HG03159 (cell line): Measurements from ENCODE around the gene PANX2.
"Not testable (repeated sequence)": the region's sequence is repeated elsewhere in the genome, so short reads cannot be mapped to it uniquely, and the experiment has no call there.

ENCODE experiments used
- ATAC-seq: cut with Tn5 transposase; IDR thresholded peaks from one replicate; pipeline ENCODE4 v1.9.1; 2021; ENCODE audit warnings: mild to moderate bottlenecking, moderate library complexity; ENCODE audit not compliant: unreplicated experiment

PANX2 gene

DNA sequence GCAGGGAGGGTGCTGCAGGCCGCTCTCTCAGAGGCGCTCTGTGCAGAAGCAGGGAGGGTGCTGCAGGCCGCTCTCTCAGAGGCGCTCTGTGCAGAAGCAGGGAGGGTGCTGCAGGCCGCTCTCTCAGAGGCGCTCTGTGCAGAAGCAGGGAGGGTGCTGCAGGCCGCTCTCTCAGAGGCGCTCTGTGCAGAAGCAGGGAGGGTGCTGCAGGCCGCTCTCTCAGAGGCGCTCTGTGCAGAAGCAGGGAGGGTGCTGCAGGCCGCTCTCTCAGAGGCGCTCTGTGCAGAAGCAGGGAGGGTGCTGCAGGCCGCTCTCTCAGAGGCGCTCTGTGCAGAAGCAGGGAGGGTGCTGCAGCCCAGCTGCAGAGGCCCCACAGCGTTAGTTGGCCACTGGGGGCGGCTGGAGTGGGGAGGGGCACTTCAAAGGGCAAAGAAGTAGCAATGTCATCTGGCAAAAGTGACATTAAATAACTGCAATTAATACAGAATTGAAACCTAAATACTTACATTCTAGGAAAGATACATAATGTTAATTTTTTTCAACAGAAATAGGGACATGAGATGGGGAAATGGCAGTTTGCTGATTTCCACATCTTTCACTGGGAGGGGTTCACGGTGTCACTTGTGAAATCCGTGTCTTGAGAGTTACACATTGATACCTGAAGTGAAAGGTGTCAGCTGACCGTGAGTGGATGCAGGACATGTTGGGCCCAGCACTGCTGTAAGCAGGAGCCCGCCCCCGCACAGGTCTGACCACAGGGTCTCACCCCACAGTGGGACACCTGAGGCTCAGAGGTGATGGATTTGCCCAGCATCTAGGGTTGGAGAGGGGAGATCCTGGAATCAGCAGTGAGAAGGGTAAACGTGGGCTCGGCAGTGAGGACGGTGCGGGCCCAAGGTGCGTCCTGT lies 23.0 kb upstream of the PANX2 start:
- ATAC-seq = not testable (repeated sequence)

DNA sequence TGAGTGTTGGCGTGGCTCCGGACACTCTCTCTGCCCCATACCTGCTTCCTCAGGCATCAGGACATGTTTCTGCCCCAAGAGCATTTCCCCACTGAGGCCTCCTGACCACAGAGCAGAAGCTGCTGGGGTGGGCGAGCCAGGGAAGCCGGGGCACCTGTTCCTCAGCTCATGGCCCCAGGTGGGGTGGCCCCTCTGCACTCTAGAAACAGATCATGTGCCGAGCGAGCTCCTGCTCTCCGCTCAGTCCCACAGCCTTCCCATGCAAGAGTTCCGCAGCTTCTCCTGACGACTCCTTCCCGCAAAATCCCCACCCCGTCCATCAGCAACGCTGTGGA lies 22.4 kb upstream of the PANX2 start:
- no peak for ATAC-seq

DNA sequence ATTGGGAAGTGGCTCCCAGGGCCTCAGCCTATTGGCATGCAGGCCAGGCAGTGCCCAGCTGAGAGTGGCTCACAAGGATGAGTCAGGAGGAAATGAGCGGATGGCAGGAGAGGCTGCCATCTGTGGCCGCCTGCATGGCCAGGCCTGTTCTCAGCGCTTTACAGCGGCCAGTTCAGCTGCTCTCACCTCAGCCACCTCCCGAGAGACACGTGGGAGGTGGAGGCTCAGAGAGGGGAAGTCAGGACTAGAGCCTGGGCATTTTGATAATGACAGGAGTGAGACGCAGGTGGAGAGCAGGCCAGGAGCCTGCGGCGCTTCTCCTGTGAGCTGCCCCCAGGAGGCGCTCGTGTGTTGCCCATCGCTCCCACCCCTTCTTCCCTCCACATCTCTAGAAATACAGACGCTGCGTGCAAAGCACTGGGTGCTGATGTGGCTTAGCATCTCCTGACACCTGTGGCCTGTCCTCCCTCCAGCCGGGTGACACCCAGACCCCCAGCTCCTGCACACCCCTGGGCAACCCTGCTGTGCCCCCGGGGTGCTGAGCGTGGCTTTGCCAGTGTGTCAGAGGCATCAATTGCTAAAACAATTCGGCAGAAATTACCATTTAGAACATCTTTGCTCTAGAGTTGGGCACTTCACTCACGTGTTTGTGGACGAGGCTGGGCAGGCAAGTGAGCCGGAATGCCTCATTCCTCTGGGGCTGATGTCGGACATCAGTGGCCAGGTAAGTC lies 21.4 kb upstream of the PANX2 start:
- ATAC-seq = no peak

DNA sequence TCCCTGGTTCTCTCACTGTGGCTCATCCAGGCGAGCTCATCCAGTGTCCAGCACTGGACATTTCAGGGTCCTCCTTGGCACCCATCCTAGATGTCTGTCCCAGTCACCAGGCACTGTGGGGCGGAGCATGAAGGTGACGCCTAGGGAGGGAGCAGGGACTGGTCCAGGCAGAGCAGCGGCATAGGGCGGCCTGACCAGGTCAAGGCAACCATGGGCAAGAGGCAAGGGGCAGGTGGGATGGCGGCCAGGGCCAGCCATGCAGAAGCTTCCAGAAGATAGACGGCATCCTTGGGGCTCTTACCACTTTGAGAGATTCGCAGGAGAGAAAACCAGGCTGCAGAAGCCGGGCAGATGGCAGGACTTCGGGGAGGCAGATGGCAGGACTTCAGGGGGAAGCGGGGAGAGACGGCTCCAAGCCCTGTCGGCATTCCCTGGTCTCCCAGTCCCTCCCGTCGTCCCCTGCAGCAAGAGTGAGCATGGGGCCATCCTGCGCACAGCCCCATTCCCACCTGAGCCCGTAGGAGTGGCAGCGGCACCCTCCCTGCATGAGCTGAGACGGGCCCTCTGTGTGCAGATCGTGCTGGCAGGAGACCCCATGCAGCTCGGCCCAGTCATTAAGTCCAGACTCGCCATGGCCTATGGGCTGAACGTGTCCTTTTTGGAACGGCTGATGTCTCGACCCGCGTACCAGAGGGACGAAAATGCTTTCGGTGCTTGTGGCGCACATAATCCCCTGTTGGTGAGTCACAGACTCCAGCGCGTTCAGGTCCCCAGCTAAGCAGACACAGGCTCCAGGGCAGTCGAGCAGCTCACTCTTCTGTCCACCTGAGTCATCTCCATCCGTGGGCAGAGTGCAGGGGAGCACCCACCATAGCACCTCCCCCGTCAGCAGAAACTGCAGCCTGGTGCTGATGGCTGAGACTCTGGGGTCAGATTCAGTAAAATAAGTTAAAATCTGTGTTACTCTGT lies 20.1 kb upstream of the PANX2 start:
- ATAC-seq = no peak

DNA sequence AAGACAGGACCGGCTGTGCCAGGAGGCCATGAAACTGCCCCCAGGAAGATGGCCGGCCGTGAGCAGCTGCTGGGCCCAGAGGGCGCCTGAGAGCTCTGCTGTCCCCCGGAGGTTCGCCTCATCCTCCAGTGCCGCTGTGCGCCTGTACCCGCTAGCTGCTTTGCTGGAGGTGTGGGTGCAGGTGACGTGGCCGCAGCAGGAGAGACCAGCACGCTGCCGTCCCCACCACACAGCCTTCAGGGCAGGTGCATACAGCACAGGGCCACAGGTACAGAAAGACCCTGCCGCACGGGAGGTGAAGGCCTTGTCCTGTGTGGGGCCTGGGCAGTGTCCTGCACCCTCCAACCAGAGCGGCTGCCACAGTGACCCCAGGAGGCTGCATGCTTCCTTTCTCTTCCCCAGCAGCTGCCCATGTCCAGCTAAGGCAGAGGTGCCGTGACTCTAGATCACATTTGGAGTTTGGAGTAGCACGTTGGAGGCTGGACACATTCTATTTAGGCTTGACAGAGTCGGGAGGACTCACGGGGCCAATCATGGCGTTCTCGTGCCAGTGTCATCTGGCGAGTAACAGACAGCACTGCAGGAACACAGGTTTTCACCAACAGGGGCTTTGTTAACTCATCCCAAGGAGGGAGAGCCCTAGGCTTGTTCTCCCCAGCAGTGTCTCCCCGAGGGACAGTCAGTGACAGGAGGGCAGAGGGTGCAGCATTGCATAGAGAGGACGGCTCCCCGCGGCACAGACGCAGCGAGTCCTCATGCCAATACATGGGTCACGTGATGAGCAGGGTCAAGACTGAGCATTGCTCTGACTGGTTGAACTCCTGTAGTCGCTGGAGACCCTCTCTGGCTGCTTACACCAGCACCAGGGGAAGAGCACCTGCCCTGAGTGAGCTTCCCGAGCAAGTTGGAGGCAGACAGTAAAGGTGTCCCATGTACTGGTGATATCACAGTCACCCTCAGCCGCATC lies 18.7 kb upstream of the PANX2 start:
- ATAC-seq = no peak

DNA sequence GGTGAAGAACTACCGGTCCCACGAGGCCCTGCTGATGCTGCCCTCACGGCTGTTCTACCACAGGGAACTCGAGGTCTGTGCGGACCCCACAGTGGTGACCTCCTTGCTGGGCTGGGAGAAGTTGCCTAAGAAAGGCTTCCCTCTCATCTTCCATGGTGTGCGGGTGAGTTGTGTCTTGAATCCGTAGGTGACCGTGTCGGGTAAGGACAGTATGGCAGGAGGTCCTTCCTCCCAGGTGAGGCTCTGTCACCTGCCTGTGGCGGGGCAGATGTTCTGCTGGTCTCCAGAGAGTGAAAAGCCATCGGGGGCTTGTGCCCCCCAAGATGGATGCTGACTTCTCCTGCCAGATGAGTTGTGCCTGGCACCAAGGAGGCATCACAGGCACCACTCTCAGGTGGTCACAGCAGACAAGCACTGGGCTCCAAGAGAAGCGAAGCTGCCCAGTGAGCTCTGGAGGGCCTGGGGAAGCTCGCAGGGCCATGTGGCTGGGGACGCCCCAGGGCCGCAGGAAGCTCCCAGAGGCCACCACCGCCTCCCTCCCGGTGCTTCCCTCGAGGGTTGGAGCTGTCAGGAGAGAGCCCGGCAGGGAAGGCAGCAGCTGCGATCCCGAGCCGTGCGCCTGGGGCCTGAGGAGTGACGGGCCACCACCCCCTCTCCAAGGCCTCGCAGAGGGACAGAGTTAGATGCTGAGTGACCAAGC lies 17.3 kb upstream of the PANX2 start:
- no peak for ATAC-seq

DNA sequence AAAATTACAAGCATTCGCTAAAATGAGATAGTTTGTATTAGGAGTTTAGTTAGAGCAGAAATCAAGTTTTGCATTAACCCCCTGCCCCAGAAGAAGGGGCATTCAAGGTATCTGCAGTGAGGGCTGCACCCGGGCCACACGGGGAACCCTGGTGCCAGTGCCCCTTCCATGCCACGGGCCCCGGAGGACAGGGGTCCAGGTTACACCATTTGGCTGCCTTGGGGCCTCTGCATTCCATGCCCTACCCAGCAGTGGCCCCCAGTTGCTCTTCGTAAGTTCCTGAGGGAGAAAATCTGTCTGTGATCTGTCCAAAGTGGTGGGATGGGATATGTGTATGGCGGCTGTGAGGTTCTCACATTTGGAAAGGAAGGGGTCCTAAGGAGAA lies 16.8 kb upstream of the PANX2 start:
- no peak for ATAC-seq

DNA sequence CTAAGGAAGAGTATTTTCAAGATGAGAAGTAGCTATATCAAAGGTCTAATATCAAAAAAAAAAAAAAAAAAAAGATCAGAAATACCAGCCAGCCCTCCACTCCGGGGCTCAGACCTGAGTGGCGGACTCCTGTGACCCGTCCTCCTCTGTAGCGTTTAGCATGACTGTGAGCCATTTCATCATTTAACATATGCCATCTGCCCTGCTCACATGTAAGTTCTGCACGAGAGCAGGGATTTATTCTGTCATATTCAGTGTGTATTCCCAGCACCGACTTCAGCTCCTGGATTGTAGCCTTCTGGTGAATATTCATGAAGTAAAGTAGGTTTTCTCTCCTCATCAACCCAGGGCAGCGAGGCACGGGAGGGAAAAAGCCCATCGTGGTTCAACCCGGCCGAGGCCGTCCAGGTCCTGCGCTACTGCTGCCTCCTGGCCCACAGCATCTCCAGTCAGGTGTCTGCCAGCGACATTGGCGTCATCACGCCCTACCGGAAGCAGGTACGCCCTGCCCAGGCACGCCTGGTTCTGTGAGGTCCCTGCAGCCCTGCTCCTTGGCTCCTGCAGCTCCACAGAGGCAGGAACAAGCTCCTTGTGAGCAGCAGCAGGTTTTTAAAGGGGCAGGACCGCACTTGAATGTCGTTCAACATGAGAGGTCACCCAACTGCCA lies 12.7 kb upstream of the PANX2 start:
- ATAC-seq = no peak

DNA sequence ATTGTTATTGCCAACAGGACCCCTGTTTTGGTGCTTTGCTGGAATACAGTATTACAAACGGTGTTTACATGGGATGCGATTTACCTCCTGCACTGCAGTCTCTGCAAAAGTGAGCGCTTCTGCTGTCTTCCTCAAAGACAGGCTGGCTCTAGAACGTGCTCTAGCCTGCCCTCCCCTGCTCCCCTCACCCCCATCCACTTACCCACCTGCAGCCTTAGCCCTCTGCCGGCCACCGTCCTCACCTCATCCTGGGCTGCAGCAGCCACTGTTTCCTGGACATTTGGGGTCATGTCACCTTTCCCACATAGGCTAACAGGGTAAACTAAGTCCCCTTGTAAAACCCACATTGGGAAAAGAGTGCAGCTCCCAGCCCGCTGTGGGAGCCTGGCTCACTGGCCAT lies 9.6 kb upstream of the PANX2 start:
- ATAC-seq = no peak

DNA sequence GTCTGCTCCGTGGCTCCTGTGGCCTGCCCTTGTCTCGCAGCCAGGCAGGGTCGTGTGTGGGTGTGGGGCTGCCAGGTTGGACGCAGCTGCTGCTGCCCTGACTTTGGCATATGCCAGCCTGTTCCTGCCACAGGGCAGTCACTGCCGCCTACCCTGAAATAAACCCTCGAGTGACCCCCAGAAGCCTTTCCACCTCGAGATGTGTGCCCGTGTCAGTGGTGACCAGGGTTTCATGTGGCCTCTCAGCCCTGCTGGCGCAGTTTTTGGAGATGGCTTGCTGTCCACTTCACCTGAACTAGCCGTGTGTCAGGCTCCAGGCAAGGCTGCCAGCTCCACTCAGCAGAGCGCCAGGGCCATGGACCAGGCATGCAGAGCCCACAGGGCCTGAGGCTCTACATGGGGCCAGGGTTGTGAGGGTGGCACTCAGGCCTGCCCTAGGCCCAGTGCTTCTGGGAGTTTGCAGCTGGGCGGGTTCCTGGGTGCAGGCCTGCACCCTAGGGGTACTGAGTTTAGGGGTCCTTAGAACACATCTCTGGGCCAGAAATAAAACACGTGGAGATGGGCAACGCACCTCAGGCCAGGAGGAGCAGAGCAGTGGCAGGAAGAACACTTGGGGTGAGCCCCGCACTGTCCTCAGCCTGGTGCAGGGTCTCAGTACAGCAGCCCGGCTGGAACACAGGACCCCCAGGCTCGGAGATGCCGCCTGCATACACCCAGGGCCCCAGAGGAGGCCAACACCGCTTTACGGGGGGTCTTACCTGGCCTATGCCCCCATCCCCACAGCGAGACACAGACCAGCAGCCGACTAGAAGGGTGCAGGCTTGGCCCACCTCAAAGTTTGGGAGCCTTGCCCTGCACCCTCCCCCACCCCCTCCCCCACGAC lies 8.8 kb upstream of the PANX2 start:
- ATAC-seq = no peak

DNA sequence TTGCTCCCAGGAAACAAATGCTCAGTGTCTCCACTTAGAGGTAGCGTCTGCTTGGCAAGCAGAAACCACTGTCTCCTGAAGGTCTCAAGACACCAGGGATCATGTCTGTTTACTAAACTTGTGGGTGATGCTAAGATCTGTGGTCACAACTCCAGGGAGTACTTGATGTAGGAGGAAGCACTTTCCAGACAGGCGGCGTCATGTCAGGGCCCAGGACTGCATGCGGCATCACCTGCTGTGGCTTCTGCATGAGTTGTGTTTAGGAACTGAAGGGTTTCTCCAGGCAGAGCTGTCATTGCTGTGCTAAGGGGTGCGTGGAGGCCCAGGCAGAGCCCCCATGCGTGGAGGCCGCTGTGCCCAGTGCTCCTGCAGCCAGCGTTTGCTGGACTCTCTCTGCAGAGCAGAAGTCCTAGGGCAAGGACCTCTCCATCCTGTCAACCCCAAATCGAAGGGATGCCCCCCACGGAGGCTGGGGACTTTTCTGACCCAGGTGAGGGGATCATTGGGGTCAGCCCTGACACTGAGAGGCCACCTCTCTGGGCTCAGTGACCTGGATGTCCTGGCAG lies 8.1 kb upstream of the PANX2 start:
- ATAC-seq = no peak

DNA sequence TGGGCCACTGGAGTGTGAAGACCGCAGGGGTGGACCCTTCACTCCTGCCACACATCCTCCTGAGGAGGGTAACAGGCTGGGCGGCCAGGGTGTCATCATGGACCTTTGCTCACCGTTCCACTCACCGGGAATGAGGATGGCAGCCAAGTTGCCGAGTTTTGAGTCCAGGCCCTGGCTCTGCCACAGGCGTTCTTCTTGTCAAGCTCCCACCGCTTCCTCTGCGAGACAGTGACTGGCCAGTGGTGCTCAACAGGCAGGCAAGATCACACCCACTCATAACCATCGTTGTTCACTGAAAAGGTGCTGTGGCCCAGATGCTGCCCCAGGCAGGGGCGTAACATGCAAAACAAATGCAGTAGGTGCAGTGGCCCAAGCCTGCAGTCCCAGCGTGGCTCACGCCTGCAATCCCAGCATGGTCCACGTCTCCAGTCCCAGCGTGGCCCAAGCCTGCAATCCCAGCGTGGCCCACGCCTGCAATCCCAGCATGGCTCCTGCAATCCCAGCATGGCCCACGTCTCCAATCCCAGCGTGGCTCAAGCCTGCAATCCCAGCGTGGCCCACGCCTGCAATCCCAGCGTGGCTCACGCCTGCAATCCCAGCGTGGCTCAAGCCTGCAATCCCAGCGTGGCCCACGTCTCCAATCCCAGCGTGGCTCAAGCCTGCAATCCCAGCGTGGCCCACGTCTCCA lies 5.0 kb upstream of the PANX2 start:
- ATAC-seq = no peak

DNA sequence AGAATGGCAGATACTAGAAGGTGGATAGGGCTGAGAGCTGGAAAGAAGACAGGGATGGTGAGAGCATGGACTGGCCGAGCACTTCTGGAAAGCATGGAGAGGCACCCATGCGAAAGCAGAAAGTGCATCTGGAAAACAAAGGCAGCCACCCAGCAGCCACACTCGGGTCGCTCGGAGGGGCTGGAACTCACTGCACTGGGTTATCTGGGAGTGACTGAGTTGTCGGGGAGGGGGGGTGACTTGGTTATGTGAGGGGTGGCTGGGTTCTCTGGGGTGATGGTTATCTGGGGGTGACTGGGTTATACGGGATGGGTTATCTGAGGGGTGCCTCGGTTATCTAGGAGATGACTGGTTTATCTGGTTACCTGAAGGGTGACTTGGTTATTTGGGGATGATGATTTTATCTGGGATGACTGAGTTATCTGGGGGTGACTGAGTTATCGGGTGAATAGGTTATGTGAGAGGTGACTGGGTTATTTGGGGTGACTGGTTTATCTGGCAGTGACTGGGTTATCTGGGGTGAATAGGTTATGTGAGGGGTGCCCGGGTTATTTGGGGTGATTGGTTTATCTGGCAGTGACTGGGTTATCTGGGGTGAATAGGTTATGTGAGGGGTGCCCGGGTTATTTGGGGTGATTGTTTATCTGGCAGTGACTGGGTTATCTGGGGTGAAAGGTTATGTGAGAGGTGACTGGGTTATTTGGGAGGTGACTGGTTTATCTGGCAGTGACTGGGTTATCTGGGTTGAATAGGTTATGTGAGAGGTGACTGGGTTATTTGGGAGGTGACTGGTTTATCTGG lies 2.6 kb upstream of the PANX2 start:
- no peak for ATAC-seq

DNA sequence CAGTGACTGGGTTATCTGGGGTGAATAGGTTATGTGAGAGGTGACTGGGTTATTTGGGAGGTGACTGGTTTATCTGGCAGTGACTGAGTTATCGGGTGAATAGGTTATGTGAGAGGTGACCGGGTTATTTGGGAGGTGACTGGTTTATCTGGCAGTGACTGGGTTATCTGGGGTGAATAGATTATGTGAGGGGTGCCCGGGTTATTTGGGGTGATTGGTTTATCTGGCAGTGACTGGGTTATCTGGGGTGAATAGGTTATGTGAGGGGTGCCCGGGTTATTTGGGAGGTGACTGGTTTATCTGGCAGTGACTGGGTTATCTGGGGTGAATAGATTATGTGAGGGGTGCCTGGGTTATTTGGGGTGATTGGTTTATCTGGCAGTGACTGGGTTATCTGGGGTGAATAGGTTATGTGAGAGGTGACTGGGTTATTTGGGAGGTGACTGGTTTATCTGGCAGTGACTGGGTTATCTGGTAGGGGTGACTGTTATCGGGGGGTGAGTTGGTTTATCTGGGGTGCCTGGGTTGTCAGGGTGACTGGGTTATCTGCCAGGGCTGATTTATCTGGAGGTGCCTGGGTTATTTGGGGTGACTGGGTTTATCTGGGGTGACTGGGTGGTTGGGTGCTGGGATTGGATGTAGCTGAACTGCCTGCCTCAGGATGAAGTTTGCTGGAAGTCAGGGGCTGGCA lies 1.9 kb upstream of the PANX2 start:
- ATAC-seq = not testable (repeated sequence)

DNA sequence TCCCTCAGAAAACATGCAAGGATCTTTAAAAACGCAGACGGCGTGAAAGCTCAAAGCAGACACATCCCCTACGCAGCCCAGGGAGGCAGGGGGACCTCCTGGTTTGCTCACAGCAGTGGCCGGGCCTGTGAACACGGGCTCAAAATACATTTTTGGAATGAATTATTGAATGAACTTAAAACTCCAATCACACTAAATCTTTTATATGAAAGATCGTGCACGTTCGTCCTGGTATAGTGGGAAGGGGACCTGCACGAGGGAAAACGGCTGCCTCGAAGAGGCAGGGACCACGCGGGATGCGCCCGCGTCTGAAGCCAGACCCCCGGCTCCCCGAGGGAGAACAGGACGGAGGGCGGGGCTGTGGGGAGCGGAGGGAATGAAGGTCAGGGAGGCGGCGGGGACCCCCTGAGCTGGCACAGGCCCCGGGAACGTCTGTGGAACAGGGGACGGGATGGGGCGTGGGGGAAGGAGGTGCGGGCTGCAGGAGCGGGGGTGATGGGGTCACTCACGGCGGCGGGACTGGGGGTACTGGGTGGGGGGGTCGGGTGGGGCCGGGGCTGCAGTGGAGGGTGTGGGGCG lies 1.3 kb upstream of the PANX2 start:
- ATAC-seq = no peak
